Stimulated activated naive CD8-positive, alpha-beta T cell treated with anti-CD3 and anti-CD28 coated beads, Interleukin-15, Interleukin-2, amounts not matched to agents 100 ng/mL and 50 ng/mL, for 24 hours (primary cell): Measurements from ENCODE around the gene APBA1.

Experiments
- H3K27ac Mint-ChIP-seq: one replicate; pipeline ENCODE4 v1.8.0; 2021; ENCODE audit warnings: mild to moderate bottlenecking, mixed read lengths
- H3K27me3 Mint-ChIP-seq: one replicate; pipeline ENCODE4 v1.8.0; 2021; ENCODE audit warnings: mixed read lengths
- H3K36me3 Mint-ChIP-seq: one replicate; pipeline ENCODE4 v1.8.0; 2021; ENCODE audit warnings: low read depth, mixed read lengths
- H3K4me1 Mint-ChIP-seq: one replicate; pipeline ENCODE4 v1.8.0; 2021; ENCODE audit warnings: low read depth, mixed read lengths
- H3K4me3 Mint-ChIP-seq: one replicate; pipeline ENCODE4 v1.8.0; 2021; ENCODE audit warnings: mild to moderate bottlenecking, mixed read lengths
- H3K9me3 Mint-ChIP-seq: one replicate; pipeline ENCODE4 v1.8.0; 2021; ENCODE audit warnings: mixed read lengths

APBA1 gene

GRCh38 chr9:69556707-69557106, 115.5 kb downstream of the APBA1 start:
- peaks cover 6% of the 10 kb centered on the region for H3K27me3 Mint-ChIP-seq
- H3K9me3 Mint-ChIP-seq = no peaks in the 10 kb centered on the region
- H3K4me3 Mint-ChIP-seq = no peak overlapping the region
- H3K36me3 Mint-ChIP-seq = no peaks in the 10 kb centered on the region
- no peaks in the 10 kb centered on the region for H3K4me1 Mint-ChIP-seq
- no peak overlapping the region for H3K27ac Mint-ChIP-seq

GRCh38 chr9:69555802-69556201, 116.4 kb downstream of the APBA1 start:
- Mint-ChIP-seq H3K27me3 (peaks cover 6% of the 10 kb centered on the region), H3K36me3 (no peaks in the 10 kb centered on the region), H3K4me3 (no peak overlapping the region), H3K27ac (no peak overlapping the region), H3K4me1 (no peaks in the 10 kb centered on the region), H3K9me3 (no peaks in the 10 kb centered on the region)

- Mint-ChIP-seq H3K27ac (no peak overlapping the region), H3K27me3 (peaks cover 10% of the 10 kb centered on the region), H3K4me1 (no peaks in the 10 kb centered on the region), H3K36me3 (no peaks in the 10 kb centered on the region), H3K4me3 (no peak overlapping the region), H3K9me3 (no peaks in the 10 kb centered on the region)
These were observed 117.2 kb downstream of the APBA1 start for GRCh38 chr9:69554945-69555344.

GRCh38 chr9:69549310-69550202, 122.6 kb downstream of the APBA1 start:
- peaks cover 14% of the 10 kb centered on the region for H3K27me3 Mint-ChIP-seq
- H3K36me3 Mint-ChIP-seq = no peaks in the 10 kb centered on the region
- no peak overlapping the region for H3K4me3 Mint-ChIP-seq
- no peaks in the 10 kb centered on the region for H3K9me3 Mint-ChIP-seq
- peaks cover 5% of the 10 kb centered on the region for H3K4me1 Mint-ChIP-seq
- H3K27ac Mint-ChIP-seq = no peak overlapping the region

- Mint-ChIP-seq H3K27ac (no peak overlapping the region), H3K9me3 (no peaks in the 10 kb centered on the region), H3K36me3 (no peaks in the 10 kb centered on the region), H3K4me3 (no peak overlapping the region), H3K4me1 (peaks cover 5% of the 10 kb centered on the region), H3K27me3 (peaks cover 14% of the 10 kb centered on the region)
These were observed 123.5 kb downstream of the APBA1 start for GRCh38 chr9:69548681-69549080.

GRCh38 chr9:69546265-69546664, 125.9 kb downstream of the APBA1 start:
- no peaks in the 10 kb centered on the region for H3K36me3 Mint-ChIP-seq
- H3K27ac Mint-ChIP-seq = no peak overlapping the region
- peaks cover 11% of the 10 kb centered on the region for H3K27me3 Mint-ChIP-seq
- H3K4me1 Mint-ChIP-seq = peaks cover 5% of the 10 kb centered on the region
- H3K4me3 Mint-ChIP-seq = no peak overlapping the region
- no peaks in the 10 kb centered on the region for H3K9me3 Mint-ChIP-seq

- no peaks in the 10 kb centered on the region for H3K9me3 Mint-ChIP-seq
- H3K27ac Mint-ChIP-seq = no peak overlapping the region
- H3K27me3 Mint-ChIP-seq = no peaks in the 10 kb centered on the region
- H3K36me3 Mint-ChIP-seq = no peaks in the 10 kb centered on the region
- H3K4me3 Mint-ChIP-seq = no peak overlapping the region
- H3K4me1 Mint-ChIP-seq = no peaks in the 10 kb centered on the region
These were observed 129.0 kb downstream of the APBA1 start for GRCh38 chr9:69542942-69543704.

GRCh38 chr9:69542058-69542457, 130.1 kb downstream of the APBA1 start:
- Mint-ChIP-seq H3K9me3 (no peaks in the 10 kb centered on the region), H3K36me3 (no peaks in the 10 kb centered on the region), H3K4me1 (no peaks in the 10 kb centered on the region), H3K27me3 (no peaks in the 10 kb centered on the region), H3K27ac (no peak overlapping the region), H3K4me3 (no peak overlapping the region)

- Mint-ChIP-seq H3K4me1 (no peaks in the 10 kb centered on the region), H3K9me3 (no peaks in the 10 kb centered on the region), H3K36me3 (no peaks in the 10 kb centered on the region), H3K4me3 (no peak overlapping the region), H3K27me3 (peaks cover 4% of the 10 kb centered on the region), H3K27ac (no peak overlapping the region)
These were observed 136.3 kb downstream of the APBA1 start for GRCh38 chr9:69535911-69536310.

- Mint-ChIP-seq H3K27ac (no peak overlapping the region), H3K36me3 (no peaks in the 10 kb centered on the region), H3K4me1 (no peaks in the 10 kb centered on the region), H3K27me3 (peaks cover 4% of the 10 kb centered on the region), H3K4me3 (no peak overlapping the region), H3K9me3 (no peaks in the 10 kb centered on the region)
These were observed 136.8 kb downstream of the APBA1 start for GRCh38 chr9:69535286-69535832.

- Mint-ChIP-seq H3K27ac (no peak overlapping the region), H3K4me1 (no peaks in the 10 kb centered on the region), H3K27me3 (peaks cover 4% of the 10 kb centered on the region), H3K4me3 (no peak overlapping the region), H3K36me3 (no peaks in the 10 kb centered on the region), H3K9me3 (no peaks in the 10 kb centered on the region)
These were observed 139.8 kb downstream of the APBA1 start for GRCh38 chr9:69532396-69532795.

GRCh38 chr9:69527454-69527853, 144.7 kb downstream of the APBA1 start:
- Mint-ChIP-seq H3K4me3 (no peak overlapping the region), H3K9me3 (no peaks in the 10 kb centered on the region), H3K27ac (no peak overlapping the region), H3K36me3 (no peaks in the 10 kb centered on the region), H3K4me1 (no peaks in the 10 kb centered on the region), H3K27me3 (peaks cover 7% of the 10 kb centered on the region)

- Mint-ChIP-seq H3K27ac (no peak overlapping the region), H3K4me3 (no peak overlapping the region), H3K27me3 (peaks cover 7% of the 10 kb centered on the region), H3K36me3 (no peaks in the 10 kb centered on the region), H3K4me1 (no peaks in the 10 kb centered on the region), H3K9me3 (no peaks in the 10 kb centered on the region)
These were observed 145.5 kb downstream of the APBA1 start for GRCh38 chr9:69526699-69527098.

GRCh38 chr9:69519470-69520240, 152.5 kb downstream of the APBA1 start:
- no peaks in the 10 kb centered on the region for H3K9me3 Mint-ChIP-seq
- no peaks in the 10 kb centered on the region for H3K36me3 Mint-ChIP-seq
- H3K4me1 Mint-ChIP-seq = peaks cover 3% of the 10 kb centered on the region
- no peak overlapping the region for H3K4me3 Mint-ChIP-seq
- peaks cover 3% of the 10 kb centered on the region for H3K27me3 Mint-ChIP-seq
- no peak overlapping the region for H3K27ac Mint-ChIP-seq
